ENCODE results near the gene MT1M.

The MT1M gene

GRCh38 chr16:56628486-56629350 is 3.7 kb upstream of the MT1M start:
- no peak for DNase-seq (ENCODE audit: low read depth in 2 of 2)

DNA sequence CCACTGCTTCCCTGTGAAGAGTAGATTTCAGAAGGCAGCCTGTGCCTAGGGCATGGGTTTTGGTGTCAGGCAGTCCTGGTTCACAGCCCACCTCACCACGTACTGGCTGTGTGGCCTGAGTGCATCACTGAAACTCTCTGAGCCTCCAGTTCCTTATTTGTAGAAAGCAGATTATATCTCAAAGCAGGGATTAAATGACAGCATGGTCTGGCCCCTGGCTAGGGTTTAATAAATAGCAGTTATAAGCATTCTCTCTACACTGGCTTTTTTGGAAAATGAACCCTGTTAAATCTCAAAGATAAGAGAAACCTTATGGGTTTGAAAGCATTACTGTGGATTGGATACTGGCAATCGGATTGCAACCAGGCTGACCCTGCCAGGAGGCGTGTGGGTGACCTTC is 2.9 kb upstream of the MT1M start:
- no peak for DNase-seq (ENCODE audit: low read depth in 2 of 2)

GRCh38 chr16:56630134-56630533 is 2.3 kb upstream of the MT1M start:
- DNase-seq (ENCODE audit: low read depth in 2 of 2), result no peak

- no peak for DNase-seq (ENCODE audit: low read depth in 2 of 2)
Measured at GRCh38 chr16:56631197-56631596, 1.3 kb upstream of the MT1M start.

- no peak for DNase-seq (ENCODE audit: low read depth in 2 of 2)
Measured at GRCh38 chr16:56631832-56632155, 665 bp upstream of the MT1M start.

- no peak for DNase-seq (ENCODE audit: low read depth in 2 of 2)
Measured at GRCh38 chr16:56632848-56633365, 448 bp downstream of the MT1M start.

- DNase-seq (ENCODE audit: low read depth in 2 of 2), result no peak
Measured at GRCh38 chr16:56633535-56633934, 1.1 kb downstream of the MT1M start.

DNA sequence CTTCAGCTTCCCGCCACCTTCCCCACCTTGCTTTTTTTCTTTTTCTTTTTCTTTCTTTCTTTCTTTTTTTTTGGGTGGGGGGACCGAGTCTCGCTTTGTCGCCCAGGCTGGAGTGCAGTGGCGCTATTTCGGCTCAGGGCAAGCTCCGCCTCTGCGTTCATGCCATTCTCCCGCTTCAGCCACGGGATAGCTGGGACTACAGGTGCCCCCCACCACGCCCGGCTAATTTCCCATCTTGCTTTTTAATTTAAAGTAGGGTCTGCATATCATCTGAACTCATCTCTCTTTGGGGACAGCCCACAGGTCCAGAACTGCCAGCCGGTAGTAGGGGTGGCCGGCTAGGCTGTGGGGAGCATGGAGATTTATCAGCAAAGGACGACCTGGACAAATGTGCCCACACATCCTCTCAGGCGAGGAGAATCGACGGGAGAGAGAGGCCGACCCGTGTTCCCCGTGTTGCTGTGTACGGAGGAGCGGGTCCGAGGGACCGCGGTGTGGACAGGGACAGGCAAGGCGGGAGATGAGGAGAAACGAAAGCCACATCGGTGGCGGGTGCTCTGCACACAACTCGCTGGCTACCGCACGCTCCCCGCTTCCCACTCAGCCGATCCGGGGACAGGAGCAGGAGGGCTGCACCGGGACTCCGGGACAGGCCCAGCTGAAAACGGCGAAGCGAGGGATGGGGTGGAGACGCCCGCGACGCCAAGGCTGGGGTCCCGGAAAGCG is 2.4 kb downstream of the MT1M start:
- DNase-seq (ENCODE audit: low read depth in 2 of 2), result no peak

- no peak for DNase-seq (ENCODE audit: low read depth in 2 of 2)
Measured at GRCh38 chr16:56635441-56635967, 3.0 kb downstream of the MT1M start.

GRCh38 chr16:56636616-56637413 is 4.4 kb downstream of the MT1M start:
- DNase-seq (ENCODE audit: low read depth in 2 of 2), result no peak

- no peak for DNase-seq (ENCODE audit: low read depth in 2 of 2)
Measured at GRCh38 chr16:56637814-56638750, 5.6 kb downstream of the MT1M start, which contains the start of gene MT1A. MT1A (plus strand) TSS chr16:56638666; CDS start chr16:56638739, 73 bp downstream.

DNA sequence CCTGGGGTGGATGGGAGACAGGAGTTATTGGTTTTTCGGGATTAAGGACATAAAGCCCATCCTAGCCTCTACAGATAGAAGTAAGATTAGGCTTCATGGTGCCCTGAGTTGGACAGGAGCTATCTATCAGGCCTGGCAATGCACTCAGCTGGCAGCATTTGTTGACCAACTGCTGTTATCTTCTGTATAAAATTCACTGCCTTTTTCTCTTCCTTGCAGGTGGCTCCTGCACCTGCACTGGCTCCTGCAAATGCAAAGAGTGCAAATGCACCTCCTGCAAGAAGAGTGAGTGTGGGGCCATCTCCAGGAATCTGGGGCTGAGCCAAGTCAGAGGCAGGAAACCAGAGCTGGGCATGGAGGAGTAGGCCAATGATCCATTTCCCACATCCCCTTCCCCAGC is 6.6 kb downstream of the MT1M start:
- DNase-seq (ENCODE audit: low read depth in 2 of 2), result no peak

DNA sequence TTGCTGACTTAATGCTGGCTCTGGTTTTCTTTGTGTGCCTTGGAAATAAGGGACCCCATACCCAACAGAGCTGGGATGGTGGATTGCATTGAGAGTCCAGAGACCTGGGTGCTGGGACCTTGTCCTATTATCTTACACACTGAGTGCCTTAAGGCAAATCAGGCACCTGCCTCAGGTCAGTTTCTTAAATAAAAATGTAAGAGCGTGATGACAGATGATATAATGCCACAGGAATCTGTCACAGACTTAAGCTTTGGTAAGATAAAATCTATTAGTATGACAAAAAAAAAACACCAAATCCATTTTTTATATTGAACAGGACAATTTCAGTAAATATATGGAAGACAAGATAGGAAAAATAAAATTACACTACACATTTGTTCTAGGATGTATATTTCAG is 7.6 kb downstream of the MT1M start:
- no peak for DNase-seq (ENCODE audit: low read depth in 2 of 2)

GRCh38 chr16:56641166-56641565 is 8.7 kb downstream of the MT1M start:
- DNase-seq (ENCODE audit: low read depth in 2 of 2), result no peak

- DNase-seq (ENCODE audit: low read depth in 2 of 2), result peak; percentile 79
Measured at GRCh38 chr16:56643080-56643778, 10.8 kb downstream of the MT1M start.

DNA sequence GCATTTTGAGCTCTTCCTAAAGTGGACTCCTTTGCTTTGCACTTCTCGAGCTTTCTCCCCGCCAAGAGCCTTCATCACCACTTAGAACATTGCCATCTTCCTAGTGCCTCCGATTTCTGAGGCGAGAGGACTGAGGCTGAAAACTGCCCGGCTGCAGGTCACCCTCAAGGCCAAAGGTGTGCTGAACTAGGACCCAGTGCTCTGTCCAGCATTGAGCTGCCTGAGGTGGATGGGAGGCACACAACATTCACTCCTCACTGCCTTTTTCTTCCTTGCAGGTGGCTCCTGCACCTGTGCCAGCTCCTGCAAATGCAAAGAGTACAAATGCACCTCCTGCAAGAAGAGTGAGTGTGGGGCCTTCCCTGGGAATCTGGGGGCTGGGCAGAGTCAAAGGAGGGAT is 11.4 kb downstream of the MT1M start:
- no peak for DNase-seq (ENCODE audit: low read depth in 2 of 2)

DNA sequence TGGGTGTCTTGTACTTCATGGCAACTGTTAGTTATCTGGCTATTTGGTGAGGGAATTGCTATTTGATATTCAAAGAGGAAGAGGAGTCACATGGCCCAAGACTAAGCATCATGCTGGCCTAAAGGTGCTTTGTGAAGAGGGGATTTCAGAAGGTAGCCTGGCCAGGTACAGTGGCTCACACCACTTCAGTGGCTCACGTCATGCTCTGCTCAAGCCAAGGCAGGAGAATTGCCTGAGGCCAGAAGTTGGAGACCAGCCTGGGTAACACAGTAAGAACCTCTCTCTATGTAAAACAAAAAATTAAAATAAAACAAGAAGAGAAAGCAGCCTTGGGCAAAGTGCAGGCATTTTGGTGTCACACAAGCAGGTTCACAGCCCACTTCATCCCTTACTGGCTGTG is 12.9 kb downstream of the MT1M start:
- DNase-seq (ENCODE audit: low read depth in 2 of 2), result no peak

GRCh38 chr16:56645838-56646237 is 13.4 kb downstream of the MT1M start:
- DNase-seq (ENCODE audit: low read depth in 2 of 2), result no peak

- no peak for DNase-seq (ENCODE audit: low read depth in 2 of 2)
Measured at GRCh38 chr16:56647641-56648431, 15.4 kb downstream of the MT1M start.

All from stimulated activated CD8-positive, alpha-beta memory T cell treated with anti-CD3 and anti-CD28 coated beads, Interleukin-15, amount 100 ng/mL, for 48 hours (primary cell).